ENCODE data around the gene ATP5IF1.
A peak's percentile ranks its signal among the peaks of the same experiment; 100 is the strongest.

ATP5IF1 gene

DNA sequence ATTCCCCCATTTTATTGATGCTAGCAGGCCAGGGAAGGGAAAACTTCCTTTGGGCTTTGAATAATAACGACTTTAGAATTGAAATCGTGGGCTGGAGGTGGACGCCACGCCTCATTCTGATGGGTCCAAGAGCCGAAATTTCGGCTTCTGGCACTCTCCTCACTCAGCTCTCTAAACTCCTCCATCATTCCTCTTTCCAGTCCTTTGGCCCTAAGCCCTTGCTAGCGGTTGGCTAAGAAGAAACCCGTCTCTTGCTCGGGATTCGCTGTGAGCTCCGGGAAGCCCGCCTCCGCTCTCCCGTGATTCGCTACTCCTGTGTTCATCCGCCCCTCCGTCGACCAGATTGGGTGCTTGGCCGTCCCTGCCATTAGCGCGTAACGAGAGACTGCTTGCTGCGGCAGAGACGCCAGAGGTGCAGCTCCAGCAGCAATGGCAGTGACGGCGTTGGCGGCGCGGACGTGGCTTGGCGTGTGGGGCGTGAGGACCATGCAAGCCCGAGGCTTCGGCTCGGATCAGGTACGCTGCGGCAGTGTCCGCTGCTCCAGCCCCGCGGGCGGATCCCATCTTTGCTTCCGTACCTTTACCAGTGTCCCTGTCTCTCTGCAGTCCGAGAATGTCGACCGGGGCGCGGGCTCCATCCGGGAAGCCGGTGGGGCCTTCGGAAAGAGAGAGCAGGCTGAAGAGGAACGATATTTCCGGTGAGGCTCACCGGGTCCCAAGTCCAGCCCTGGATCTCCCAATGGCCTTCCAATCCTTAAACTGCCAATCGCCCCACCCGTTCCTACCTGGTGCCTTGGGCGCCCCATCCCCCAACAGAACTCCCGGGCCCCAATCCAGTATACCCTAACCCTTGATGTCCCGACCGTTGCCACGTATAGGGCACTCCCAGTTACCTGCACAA is at the start of gene ATP5IF1:
TSS of gene ATP5IF1 (plus strand) at position 370 of the 901 bp plus-strand sequence. CDS start at position 430, 60 bp downstream.
- peak; percentile 100 for DNase-seq

DNA sequence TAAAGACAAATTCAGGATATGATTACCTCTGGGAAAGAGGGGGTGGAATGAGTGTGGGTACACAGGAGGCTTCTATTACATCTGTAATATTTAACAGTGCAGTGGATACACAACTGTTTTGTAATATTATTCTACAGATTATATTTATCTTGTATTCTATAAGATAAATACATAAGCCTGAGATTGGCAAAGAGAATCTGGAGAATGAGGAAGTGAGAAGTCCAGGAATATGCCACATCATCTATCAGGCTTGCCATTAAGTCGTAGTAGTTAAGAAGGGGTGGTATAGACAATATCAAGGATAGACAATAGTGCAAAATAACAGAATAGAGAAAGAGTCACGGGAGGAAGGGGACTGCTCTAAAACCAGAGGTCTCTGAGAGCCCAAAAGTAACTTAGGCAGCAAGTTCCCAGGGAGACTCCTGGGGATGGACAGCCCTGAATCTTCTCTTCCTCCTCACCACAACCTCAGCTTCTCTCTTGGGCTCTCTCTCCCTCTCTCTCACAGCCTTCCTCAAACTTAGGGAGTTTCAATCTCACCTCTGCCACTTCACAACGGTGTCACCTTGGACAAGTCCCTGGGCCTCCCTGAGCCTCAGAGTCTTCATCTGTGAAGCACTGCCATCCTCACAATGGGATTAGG is 45.5 kb upstream of the ATP5IF1 start:
- DNase-seq: no peak

GRCh38 chr1:28190996-28191645 is 44.8 kb upstream of the ATP5IF1 start:
- no peak for DNase-seq

DNA sequence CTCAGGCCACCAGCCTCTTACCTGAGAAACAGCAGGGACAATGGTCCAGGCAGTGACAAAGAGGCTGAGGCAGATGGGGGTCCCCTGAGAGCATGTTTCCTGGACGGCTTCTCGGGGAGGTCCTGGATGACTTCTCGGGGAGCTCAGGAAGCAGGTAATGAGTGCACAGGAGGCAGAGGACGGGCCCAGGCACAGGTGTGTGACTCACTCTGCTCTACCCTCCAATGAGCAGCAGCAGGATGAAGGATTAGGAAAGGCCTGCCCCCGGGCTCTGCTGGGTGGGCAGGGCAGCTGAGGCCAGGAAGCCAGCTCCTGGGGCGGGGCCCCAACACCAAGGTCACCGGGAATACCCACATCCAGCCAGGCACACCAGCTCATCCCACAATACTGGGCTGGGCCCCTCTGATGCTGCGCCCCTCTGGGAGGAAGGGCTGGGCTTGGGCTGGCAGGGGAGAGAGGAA is 42.2 kb upstream of the ATP5IF1 start:
- DNase-seq: no peak

GRCh38 chr1:28194326-28195035 is 41.4 kb upstream of the ATP5IF1 start:
- no peak for DNase-seq

- no peak for DNase-seq
Measured at GRCh38 chr1:28195780-28196179, 40.1 kb upstream of the ATP5IF1 start.

GRCh38 chr1:28196330-28196729 is 39.6 kb upstream of the ATP5IF1 start:
- no peak for DNase-seq

GRCh38 chr1:28197682-28198415 is 38.1 kb upstream of the ATP5IF1 start:
- DNase-seq: no peak

- DNase-seq: no peak
Measured at GRCh38 chr1:28199328-28200233, 36.3 kb upstream of the ATP5IF1 start.

- DNase-seq: no peak
Measured at GRCh38 chr1:28200234-28200873, 35.6 kb upstream of the ATP5IF1 start.

GRCh38 chr1:28205243-28205642 is 30.7 kb upstream of the ATP5IF1 start:
- DNase-seq: no peak

GRCh38 chr1:28208818-28209441 is 27.0 kb upstream of the ATP5IF1 start:
- DNase-seq: peak; percentile 79

DNA sequence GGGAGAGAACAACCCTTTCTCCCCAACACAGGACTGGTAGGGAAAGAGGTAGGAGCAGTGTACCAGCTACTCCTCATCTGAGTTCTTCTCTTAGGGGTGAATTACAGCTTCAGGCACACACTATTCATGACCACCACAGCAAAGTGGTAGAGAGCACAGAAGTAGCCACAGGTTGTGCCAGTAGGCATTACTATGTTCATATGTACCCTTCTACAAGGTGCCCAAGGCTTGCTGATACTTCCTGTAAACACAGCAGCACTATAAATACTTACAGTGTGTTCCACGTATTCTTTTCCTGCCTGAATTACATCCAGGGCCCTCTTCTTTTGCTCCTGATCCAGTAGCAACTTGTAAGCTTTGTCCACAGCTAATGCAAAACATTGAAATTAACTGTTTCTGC is 26.2 kb upstream of the ATP5IF1 start:
- DNase-seq: no peak

- DNase-seq: no peak
Measured at GRCh38 chr1:28213315-28213714, 22.6 kb upstream of the ATP5IF1 start.

- DNase-seq: no peak
Measured at GRCh38 chr1:28229089-28229488, 6.8 kb upstream of the ATP5IF1 start.

DNA sequence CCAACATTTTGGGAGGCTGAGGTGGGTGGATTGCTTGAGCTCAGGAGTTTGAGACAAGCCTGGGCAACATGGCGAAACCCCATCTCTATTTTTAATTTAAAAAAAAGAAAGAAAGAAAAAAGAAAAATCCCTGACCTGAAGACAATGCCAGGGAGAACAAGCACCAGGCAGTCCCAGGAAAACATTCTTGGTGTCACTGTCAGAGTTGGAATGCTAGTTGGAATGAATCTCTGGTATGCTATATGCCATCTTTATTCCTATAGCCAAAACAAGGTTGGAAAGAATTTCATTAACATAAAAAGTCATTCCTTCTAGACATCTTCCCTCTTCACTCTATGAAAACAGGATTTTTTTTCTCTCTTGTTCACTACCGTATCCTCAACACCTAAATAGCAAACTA is 5.9 kb upstream of the ATP5IF1 start:
- DNase-seq: no peak

- DNase-seq: peak; percentile 99
Measured at GRCh38 chr1:28232558-28233263, 3.2 kb upstream of the ATP5IF1 start, which contains the start of gene DNAJC8. Gene DNAJC8 (minus strand): TSS chr1:28233029. CDS start chr1:28232998, 31 bp downstream.

- no peak for DNase-seq
Measured at GRCh38 chr1:28233264-28233606, 2.7 kb upstream of the ATP5IF1 start.

- no peak for DNase-seq
Measured at GRCh38 chr1:28236656-28237322, 865 bp downstream of the ATP5IF1 start.

All from NCI-H510A treated with DMSO at 0.1 percent for 48 hours (cell line).